ENCODE results near the gene PRAMEF4. TPM values are rescaled to one million over a fixed set of nuclear protein-coding genes. Genes with fewer than 3 reads are reported as not detected.
"Not testable (repeated sequence)": the region's sequence is repeated elsewhere in the genome, so short reads cannot be mapped to it uniquely, and the experiment has no call there.

PRAMEF4 gene
- polyA plus RNA-seq (2011; rRNA removed) (not detected in 2 replicates), polyA plus RNA-seq (2017; fragmentation: RNase III; extraction: RNeasy Plus Mini Kit Qiagen cat#74134 plus additional on column Dnase treatment) (not detected in 3 replicates), polyA minus RNA-seq (2011; rRNA and poly(A)+ RNA removed) (not detected in 2 replicates)
- not detected in 2 replicates for polyA plus RNA-seq (2012; cell fraction: cytosol; rRNA removed)
- not detected in 2 replicates for polyA plus RNA-seq (2012; cell fraction: nucleus; rRNA removed)

DNA sequence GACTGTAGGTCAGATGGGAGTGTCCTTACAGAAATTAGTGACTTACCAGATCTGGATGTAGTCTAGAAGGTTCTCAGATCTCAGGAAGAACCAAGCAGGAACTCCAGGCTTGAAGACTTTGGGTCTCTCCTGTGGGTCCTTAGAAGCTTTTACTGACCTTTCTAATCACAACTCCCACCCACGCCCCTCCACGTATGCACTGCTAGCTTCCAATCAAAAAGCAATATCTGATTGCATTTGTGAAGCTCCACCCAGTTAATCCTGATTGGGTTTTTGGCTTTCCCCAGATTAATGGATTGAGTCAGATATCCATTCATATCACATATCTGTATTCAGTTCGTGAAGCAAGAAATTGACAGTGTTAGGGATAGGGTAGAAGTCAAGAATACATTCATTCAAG lies at the start of gene PRAMEF4:
Gene PRAMEF4 (minus strand): TSS at position 101 of the 400 bp plus-strand sequence. CDS start 2,807 bp downstream, outside the sequence.
- H3K9me3 ChIP-seq; H3K4me3 ChIP-seq; CTCF ChIA-PET; H3K4me1 ChIP-seq; POLR2A ChIA-PET; FAIRE-seq; DNase-seq (ENCODE audit: low read depth in 1 of 2, low spot score in 1 of 2); H3K4me2 ChIP-seq; H3K27ac ChIP-seq; ATAC-seq: not testable (repeated sequence)
- 3% methylated on average over 3 of the region's 3 CpGs for whole genome bisulfite sequencing (ENCODE audit: missing lambda C conversion rate)

DNA sequence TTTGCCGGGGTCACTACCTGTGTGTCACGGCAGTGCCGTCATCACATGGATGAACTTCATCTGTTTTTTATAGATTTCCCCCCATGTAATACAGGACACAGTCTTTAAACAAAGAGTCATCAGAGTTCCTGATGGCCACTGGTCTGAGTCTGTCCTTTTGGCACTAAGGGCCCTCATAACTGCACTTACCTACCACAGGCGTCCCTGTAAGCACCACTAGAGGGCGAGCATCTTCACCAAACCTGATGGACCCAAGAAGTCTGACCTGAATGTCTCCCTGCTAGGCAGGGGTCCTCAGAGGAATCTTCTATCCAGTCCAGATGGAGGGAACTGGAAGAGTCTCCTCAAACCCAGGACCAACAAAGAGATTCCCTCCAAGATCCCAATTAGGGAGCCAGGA lies 38.4 kb upstream of the PRAMEF4 start:
- H3K27ac ChIP-seq; DNase-seq (ENCODE audit: low read depth in 1 of 2, low spot score in 1 of 2); H3K4me3 ChIP-seq; H3K9me3 ChIP-seq; POLR2A ChIA-PET; CTCF ChIA-PET; FAIRE-seq; H3K4me2 ChIP-seq; H3K4me1 ChIP-seq: not testable (repeated sequence)
- ATAC-seq, result peak in 1 of 2 experiments; percentile 72; a peak in 4 of 6 replicates
- 20% methylated on average over 3 of the region's 5 CpGs for WGBS (ENCODE audit: missing lambda C conversion rate)

DNA sequence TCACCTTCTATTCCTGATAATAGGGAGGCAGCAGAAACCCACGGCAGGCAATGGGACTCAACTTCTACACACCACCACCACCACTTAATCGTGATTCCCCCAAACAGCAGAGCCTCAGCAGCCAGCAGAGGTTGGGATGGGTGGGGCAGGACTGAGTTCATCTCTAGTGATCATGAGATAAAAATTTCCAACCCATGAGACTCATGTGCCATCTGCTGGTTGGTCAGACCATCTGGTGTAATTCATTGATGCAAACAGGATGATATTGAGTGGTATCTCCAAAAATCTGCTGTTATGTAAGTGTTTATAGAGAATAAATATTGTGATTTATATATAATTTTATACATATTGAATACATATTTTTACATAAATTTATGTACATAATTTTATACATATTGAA lies 35.7 kb upstream of the PRAMEF4 start:
- 0 out of 5 replicates have a peak, but pooled peaks of 1 of the 2 experiments have one; percentile 5 for TF ChIP-seq RAD21 (conservative IDR thresholded peaks at IDR 0.05 in 1 of 2, IDR thresholded peaks at IDR 0.05 in 1 of 2)
- H3K4me3 ChIP-seq, CTCF ChIA-PET, H3K27ac ChIP-seq, FAIRE-seq, H3K9me3 ChIP-seq, H3K4me2 ChIP-seq, H3K4me1 ChIP-seq, POLR2A ChIA-PET: not testable (repeated sequence)
- WGBS (ENCODE audit: missing lambda C conversion rate), result 0% methylated on average over 2 of the region's 2 CpGs
- peak in 1 of 2 experiments; percentile 60; a peak in 2 of 6 replicates for ATAC-seq
- DNase-seq (ENCODE audit: low read depth in 1 of 2, low spot score in 1 of 2), result peak in 1 of 2 experiments; percentile 1

DNA sequence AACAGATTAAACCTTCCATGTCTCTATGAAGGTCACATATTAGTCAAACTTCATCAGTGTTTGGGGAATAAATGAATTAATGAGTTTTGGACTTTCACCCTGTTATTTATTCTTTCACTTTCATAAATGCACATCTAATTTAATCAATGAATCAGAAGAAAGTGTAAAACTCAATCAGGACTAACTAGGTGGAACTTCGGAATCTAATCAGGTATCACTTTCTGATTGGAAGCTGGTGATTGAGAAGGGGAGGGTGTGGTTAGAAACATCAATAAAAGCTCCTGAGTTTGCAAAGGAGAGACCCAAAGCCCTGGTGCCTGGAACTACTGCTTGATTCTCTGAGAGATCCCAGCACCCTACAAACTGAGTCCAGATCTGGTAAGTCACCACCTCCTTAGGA lies 30.3 kb upstream of the PRAMEF4 start, which contains the start of gene PRAMEF7:
Gene PRAMEF7 (plus strand): TSS at position 301 of the 400 bp plus-strand sequence. CDS start 1,083 bp downstream, outside the sequence.
- H3K4me3 ChIP-seq; H3K4me1 ChIP-seq; H3K9me3 ChIP-seq; FAIRE-seq; DNase-seq (ENCODE audit: low read depth in 1 of 2, low spot score in 1 of 2); H3K27ac ChIP-seq; ATAC-seq; CTCF ChIA-PET; H3K4me2 ChIP-seq; POLR2A ChIA-PET: not testable (repeated sequence)
- no CpG with 5 or more reads among the region's 1 CpG for WGBS (ENCODE audit: missing lambda C conversion rate)

DNA sequence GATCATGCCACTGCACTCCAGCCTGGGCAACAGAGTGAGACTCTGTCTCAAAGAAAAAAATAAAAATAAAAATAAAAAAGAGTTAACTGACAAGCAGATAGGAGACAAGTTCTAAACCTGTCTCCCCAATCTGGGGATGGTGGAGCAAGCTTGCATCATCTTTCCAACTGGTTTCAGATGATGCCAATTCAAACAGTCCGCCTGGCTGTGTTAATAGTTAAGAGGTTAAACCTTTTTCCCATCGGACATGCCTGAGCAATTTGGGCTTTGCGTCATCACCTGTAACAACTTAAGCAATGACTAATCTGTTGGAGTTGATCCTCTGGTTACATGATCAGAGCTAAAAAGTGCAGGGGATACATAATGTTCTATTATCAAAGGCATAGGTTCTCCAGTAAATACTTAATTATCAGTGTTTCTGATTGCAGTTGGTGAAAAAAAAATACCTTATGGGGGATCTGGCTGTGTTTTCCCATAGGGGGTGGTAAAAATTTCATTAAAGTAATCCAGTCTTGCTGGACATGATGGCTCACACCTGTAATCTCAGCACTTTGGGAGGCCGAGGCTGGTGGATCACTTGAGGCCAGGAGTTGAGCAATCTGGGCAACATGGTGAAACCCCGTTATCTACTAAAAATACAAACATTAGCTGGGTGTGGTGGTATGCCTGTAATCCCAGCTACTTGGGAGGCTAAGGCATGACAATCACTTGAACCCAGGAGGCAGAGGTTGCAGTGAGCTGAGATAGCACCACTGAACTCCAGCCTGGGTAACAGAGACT lies 18.0 kb upstream of the PRAMEF4 start:
- H3K4me1 ChIP-seq; ATAC-seq; FAIRE-seq; CTCF ChIA-PET; H3K4me2 ChIP-seq; H3K9me3 ChIP-seq; H3K4me3 ChIP-seq; H3K27ac ChIP-seq; DNase-seq (ENCODE audit: low read depth in 1 of 2, low spot score in 1 of 2); POLR2A ChIA-PET: not testable (repeated sequence)
- WGBS (ENCODE audit: missing lambda C conversion rate), result 6% methylated on average over 2 of the region's 5 CpGs

DNA sequence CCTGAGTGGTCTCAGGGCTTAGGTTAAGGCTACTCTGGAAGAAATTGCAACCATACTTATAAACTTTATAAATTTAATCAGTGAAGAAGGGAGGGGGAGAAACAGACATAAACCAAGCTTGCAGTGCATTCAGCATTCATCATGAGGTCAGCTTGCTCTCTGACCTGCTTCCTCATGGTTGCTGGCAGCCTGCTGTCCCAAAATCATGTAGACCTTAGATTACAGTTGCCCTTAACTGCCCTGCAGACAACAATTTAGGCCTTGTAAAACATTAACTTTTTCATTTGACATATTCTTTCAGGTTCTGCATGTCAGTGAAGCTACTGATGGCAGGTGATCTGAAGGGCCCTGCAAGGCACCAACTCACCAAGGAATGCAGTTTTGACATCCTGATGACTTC lies 13.2 kb upstream of the PRAMEF4 start:
- CTCF ChIA-PET; DNase-seq (ENCODE audit: low read depth in 1 of 2, low spot score in 1 of 2); H3K4me3 ChIP-seq; H3K9me3 ChIP-seq; H3K27ac ChIP-seq; H3K4me2 ChIP-seq; POLR2A ChIA-PET; H3K4me1 ChIP-seq; FAIRE-seq; ATAC-seq: not testable (repeated sequence)

DNA sequence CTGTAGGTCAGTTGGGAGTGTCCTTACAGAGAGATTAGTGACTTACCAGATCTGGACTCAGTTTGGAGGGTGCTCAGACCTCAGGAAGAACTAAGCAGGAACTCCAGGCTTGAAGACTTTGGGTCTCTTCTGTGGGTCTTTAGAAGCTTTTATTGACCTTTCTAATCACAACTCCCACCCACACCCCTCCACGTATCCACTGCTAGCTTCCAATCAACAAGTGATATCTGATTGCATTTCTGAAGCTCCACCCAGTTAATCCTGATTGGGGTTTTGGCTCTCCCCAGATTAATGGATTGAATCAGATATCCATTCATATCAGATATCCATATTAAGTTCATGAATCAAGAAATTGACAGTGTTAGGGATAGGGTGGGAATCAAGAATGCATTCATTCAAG lies 12.2 kb upstream of the PRAMEF4 start, which contains the start of gene PRAMEF10:
Gene PRAMEF10 (minus strand): TSS at position 101 of the 400 bp plus-strand sequence. CDS start 2,423 bp downstream, outside the sequence.
- FAIRE-seq; H3K27ac ChIP-seq; H3K4me2 ChIP-seq; CTCF ChIA-PET; H3K4me1 ChIP-seq; DNase-seq (ENCODE audit: low read depth in 1 of 2, low spot score in 1 of 2); ATAC-seq; H3K4me3 ChIP-seq; H3K9me3 ChIP-seq; POLR2A ChIA-PET: not testable (repeated sequence)
- no CpG with 5 or more reads among the region's 1 CpG for WGBS (ENCODE audit: missing lambda C conversion rate)

DNA sequence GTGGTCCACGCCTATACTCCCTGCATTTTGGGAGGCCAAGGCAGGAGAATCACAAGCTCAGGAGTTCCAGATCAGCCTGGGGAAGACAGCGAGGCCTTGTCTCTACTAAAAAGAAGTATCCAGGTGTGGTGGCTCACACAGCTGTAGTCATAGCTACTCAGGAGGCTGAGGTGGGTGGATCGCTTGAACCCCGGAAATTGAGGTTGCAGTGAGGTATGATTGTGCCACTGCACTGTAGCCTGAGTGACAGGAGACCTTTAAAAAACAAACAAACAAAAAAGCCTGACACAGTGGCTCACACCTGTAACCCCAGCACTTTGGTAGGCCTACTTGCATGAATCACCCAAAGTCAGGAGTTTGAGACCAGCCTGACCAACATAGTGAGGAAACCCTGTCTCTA lies 7.5 kb downstream of the PRAMEF4 start:
- H3K9me3 ChIP-seq; DNase-seq (ENCODE audit: low read depth in 1 of 2, low spot score in 1 of 2); POLR2A ChIA-PET; H3K4me2 ChIP-seq; H3K4me3 ChIP-seq; ATAC-seq; H3K4me1 ChIP-seq; H3K27ac ChIP-seq; FAIRE-seq; CTCF ChIA-PET: not testable (repeated sequence)
- 0% methylated on average over 3 of the region's 4 CpGs for WGBS (ENCODE audit: missing lambda C conversion rate)

DNA sequence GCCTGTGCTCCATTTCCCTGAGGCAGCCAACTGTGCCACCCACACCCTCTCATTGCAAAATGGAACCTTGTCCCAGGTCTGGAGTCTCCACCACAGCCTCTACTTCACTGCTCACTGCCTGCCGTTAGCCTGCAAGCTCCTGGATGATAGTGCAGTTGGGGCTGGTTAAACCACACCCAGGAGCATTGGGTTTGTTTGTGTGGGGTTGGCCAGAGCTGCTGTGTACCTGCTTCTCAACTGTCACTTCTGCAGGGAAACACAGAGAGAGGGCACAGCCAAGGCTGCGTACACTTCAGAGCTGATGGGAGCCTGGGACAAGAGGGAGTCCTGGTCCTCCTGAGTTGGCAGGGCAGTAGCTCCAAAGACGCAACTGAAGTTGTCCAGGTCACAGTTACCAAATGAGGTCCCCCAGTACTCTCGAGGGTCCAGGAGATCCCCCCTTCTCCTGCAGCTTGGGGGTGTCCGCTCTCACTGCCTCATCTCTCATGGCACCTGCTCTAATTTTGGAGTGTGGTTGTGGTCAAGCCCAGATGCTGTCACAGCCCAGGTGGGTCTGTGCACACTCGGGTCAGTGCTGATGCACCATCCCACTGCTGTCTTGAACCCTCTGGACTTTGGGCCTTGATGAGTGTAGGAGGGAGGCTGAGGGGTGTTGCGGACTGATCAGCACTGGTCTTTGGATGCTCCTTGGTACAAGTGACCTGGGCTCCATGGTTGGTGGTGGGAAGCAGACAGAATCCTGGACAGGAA lies 22.7 kb downstream of the PRAMEF4 start:
- H3K4me2 ChIP-seq; CTCF ChIA-PET; DNase-seq (ENCODE audit: low read depth in 1 of 2, low spot score in 1 of 2); FAIRE-seq; ATAC-seq; H3K27ac ChIP-seq; H3K9me3 ChIP-seq; H3K4me1 ChIP-seq; H3K4me3 ChIP-seq; POLR2A ChIA-PET: not testable (repeated sequence)
- WGBS (ENCODE audit: missing lambda C conversion rate), result no CpG with 5 or more reads among the region's 7 CpGs

DNA sequence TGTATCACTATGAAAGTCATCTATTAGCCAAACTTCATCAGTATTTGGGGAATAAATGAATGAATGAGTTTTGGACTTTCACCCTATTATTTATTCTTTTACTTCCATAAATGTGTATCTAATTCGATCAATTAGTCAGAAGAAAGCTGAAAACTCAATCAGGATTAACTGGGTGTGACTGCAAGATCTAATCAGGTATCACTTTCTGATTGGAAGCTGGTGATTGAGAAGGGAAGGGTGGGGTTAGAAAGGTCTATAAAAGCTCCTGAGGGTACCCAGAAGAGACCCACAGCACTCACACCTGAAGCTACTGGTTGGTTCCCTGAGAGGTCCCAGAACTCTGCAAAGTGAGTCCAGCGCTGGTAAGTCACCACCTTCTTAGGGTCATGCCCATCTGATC lies 29.2 kb downstream of the PRAMEF4 start, which contains the start of gene PRAMEF2:
Gene PRAMEF2 (plus strand): TSS at position 301 of the 400 bp plus-strand sequence. CDS start 1,924 bp downstream, outside the sequence.
- 5% methylated on average over 2 of the region's 2 CpGs for WGBS (ENCODE audit: missing lambda C conversion rate)
- not testable (repeated sequence) for FAIRE-seq, H3K4me1 ChIP-seq

More for the DNA sequence above, 29.2 kb downstream of the PRAMEF4 start, which contains the start of gene PRAMEF2:
- ATAC-seq; H3K4me3 ChIP-seq; CTCF ChIA-PET; H3K27ac ChIP-seq; H3K9me3 ChIP-seq; POLR2A ChIA-PET; DNase-seq (ENCODE audit: low read depth in 1 of 2, low spot score in 1 of 2); H3K4me2 ChIP-seq: not testable (repeated sequence)

Data from A549 (cell line).